Pons (tissue), 1 donor: Measurements from ENCODE around the gene RFTN1.

Experiments
- DNase-seq: peaks from one replicate; pipeline ENCODE4 v3.0.0-alpha.2; 2016; ENCODE audit warnings: low spot score

Gene RFTN1

GRCh38 chr3:16466822-16467221, 46.7 kb downstream of the RFTN1 start:
- no peak for DNase-seq

GRCh38 chr3:16464511-16465148, 48.9 kb downstream of the RFTN1 start:
- DNase-seq = no peak

GRCh38 chr3:16463914-16464313, 49.6 kb downstream of the RFTN1 start:
- DNase-seq = no peak

- DNase-seq = no peak
These were observed 50.4 kb downstream of the RFTN1 start for GRCh38 chr3:16463119-16463518.

GRCh38 chr3:16462679-16463078, 50.8 kb downstream of the RFTN1 start:
- no peak for DNase-seq

- no peak for DNase-seq
These were observed 51.8 kb downstream of the RFTN1 start for GRCh38 chr3:16461463-16462245.

- DNase-seq = no peak
These were observed 52.6 kb downstream of the RFTN1 start for GRCh38 chr3:16460886-16461285.

- no peak for DNase-seq
These were observed 53.2 kb downstream of the RFTN1 start for GRCh38 chr3:16460273-16460672.

GRCh38 chr3:16456784-16457415, 56.6 kb downstream of the RFTN1 start:
- DNase-seq = no peak

GRCh38 chr3:16455966-16456365, 57.5 kb downstream of the RFTN1 start:
- no peak for DNase-seq

- no peak for DNase-seq
These were observed 58.5 kb downstream of the RFTN1 start for GRCh38 chr3:16455001-16455400.

GRCh38 chr3:16452261-16452660, 61.2 kb downstream of the RFTN1 start:
- DNase-seq = no peak

GRCh38 chr3:16449369-16449768, 64.1 kb downstream of the RFTN1 start:
- DNase-seq = no peak

GRCh38 chr3:16448639-16449070, 64.8 kb downstream of the RFTN1 start:
- DNase-seq = peak; percentile 24

- DNase-seq = no peak
These were observed 66.4 kb downstream of the RFTN1 start for GRCh38 chr3:16447135-16447534.

- no peak for DNase-seq
These were observed 69.2 kb downstream of the RFTN1 start for GRCh38 chr3:16444344-16444743.

GRCh38 chr3:16442730-16443129, 70.8 kb downstream of the RFTN1 start:
- DNase-seq = no peak

- no peak for DNase-seq
These were observed 72.1 kb downstream of the RFTN1 start for GRCh38 chr3:16441371-16441875.

GRCh38 chr3:16439848-16440708, 73.4 kb downstream of the RFTN1 start:
- no peak for DNase-seq

GRCh38 chr3:16439163-16439847, 74.2 kb downstream of the RFTN1 start:
- DNase-seq = no peak

- DNase-seq = no peak
These were observed 75.9 kb downstream of the RFTN1 start for GRCh38 chr3:16437640-16438039.
